Measurements from ENCODE around the gene HEXA. TPM values are rescaled to one million over a fixed set of nuclear protein-coding genes. Genes with fewer than 3 reads are reported as not detected.

HEXA gene
- total RNA-seq, 4 donors from 2014 or later: 64.5 to 112 (median 84.9) TPM

GRCh38 chr15:72312605-72313447 lies 63.0 kb downstream of the HEXA start:
- Histone ChIP-seq H3K9me3 (no peaks in the 10 kb centered on the region), H3K4me3 (no peak overlapping the region), H3K36me3 (peaks cover 0 to 6% (median 0%) of the 10 kb centered on the region in 3 donors), H3K4me1 (no peaks in the 10 kb centered on the region), H3K27me3 (no peaks in the 10 kb centered on the region), H3K27ac (no peak overlapping the region)
- DNase-seq (ENCODE audit: low spot score in 2 of 2): peak in 1 of 2 donors; percentile 41
- 50 to 58% methylated on average over 2 of the region's 2 CpGs for WGBS, 2 donors
- TF ChIP-seq CTCF (IDR thresholded peaks at IDR 0.05) (peak; percentile 47 to 60 (median 59)), EP300 (IDR thresholded peaks at IDR 0.05) (no peak)

- no peak for DNase-seq (ENCODE audit: low spot score in 2 of 2)
- H3K4me1 ChIP-seq: no peaks in the 10 kb centered on the region
- 54 to 57% methylated on average over 5 of the region's 5 CpGs for WGBS, 2 donors
These were observed 68.8 kb downstream of the HEXA start for GRCh38 chr15:72307026-72307425.

GRCh38 chr15:72306211-72306785 lies 69.5 kb downstream of the HEXA start:
- WGBS, 2 donors: 45% methylated on average over 10 of the region's 10 CpGs

More at GRCh38 chr15:72307026-72307425, 68.8 kb downstream of the HEXA start:
- no peaks in the 10 kb centered on the region for H3K9me3 ChIP-seq
- no peak overlapping the region for H3K27ac ChIP-seq
- no peak for TF ChIP-seq CTCF (IDR thresholded peaks at IDR 0.05)
- TF ChIP-seq EP300 (IDR thresholded peaks at IDR 0.05): no peak
- no peak for TF ChIP-seq POLR2A (IDR thresholded peaks at IDR 0.05)
- H3K36me3 ChIP-seq: peaks cover 0 to 10% (median 0%) of the 10 kb centered on the region in 3 donors
- H3K27me3 ChIP-seq: no peaks in the 10 kb centered on the region
- H3K4me3 ChIP-seq: no peak overlapping the region

GRCh38 chr15:72304596-72304995 lies 71.2 kb downstream of the HEXA start:
- peaks cover 0 to 8% (median 0%) of the 10 kb centered on the region in 3 donors for H3K36me3 ChIP-seq
- TF ChIP-seq EP300 (IDR thresholded peaks at IDR 0.05) (no peak), CTCF (IDR thresholded peaks at IDR 0.05) (no peak), POLR2A (IDR thresholded peaks at IDR 0.05) (no peak)
- peak overlapping the region in 1 of 4 donors; percentile 34 for H3K27ac ChIP-seq
- no peaks in the 10 kb centered on the region for H3K9me3 ChIP-seq
- DNase-seq (ENCODE audit: low spot score in 2 of 2): no peak
- H3K4me1 ChIP-seq: no peaks in the 10 kb centered on the region
- 88 to 90% methylated on average over 7 of the region's 7 CpGs for WGBS, 2 donors
- no peaks in the 10 kb centered on the region for H3K27me3 ChIP-seq
- H3K4me3 ChIP-seq: no peak overlapping the region

More at GRCh38 chr15:72306211-72306785, 69.5 kb downstream of the HEXA start:
- TF ChIP-seq EP300 (IDR thresholded peaks at IDR 0.05): no peak
- TF ChIP-seq CTCF (IDR thresholded peaks at IDR 0.05): no peak
- TF ChIP-seq POLR2A (IDR thresholded peaks at IDR 0.05): no peak
- no peak for DNase-seq (ENCODE audit: low spot score in 2 of 2)
- H3K27me3 ChIP-seq: no peaks in the 10 kb centered on the region
- H3K27ac ChIP-seq: no peak overlapping the region
- H3K4me3 ChIP-seq: no peak overlapping the region
- no peaks in the 10 kb centered on the region for H3K9me3 ChIP-seq
- H3K36me3 ChIP-seq: peaks cover 0 to 10% (median 0%) of the 10 kb centered on the region in 3 donors
- H3K4me1 ChIP-seq: no peaks in the 10 kb centered on the region

GRCh38 chr15:72302955-72303354 lies 72.9 kb downstream of the HEXA start:
- Histone ChIP-seq H3K36me3 (peaks cover 0 to 10% (median 0%) of the 10 kb centered on the region in 3 donors), H3K27ac (no peak overlapping the region), H3K27me3 (no peaks in the 10 kb centered on the region), H3K4me3 (no peak overlapping the region), H3K9me3 (no peaks in the 10 kb centered on the region), H3K4me1 (no peaks in the 10 kb centered on the region)
- DNase-seq (ENCODE audit: low spot score in 2 of 2): no peak
- 50 to 55% methylated on average over 1 of the region's 1 CpG for WGBS, 2 donors
- TF ChIP-seq POLR2A (IDR thresholded peaks at IDR 0.05) (no peak), EP300 (IDR thresholded peaks at IDR 0.05) (no peak), CTCF (IDR thresholded peaks at IDR 0.05) (no peak)
